Activated CD8-positive, alpha-beta memory T cell treated with anti-CD3 and anti-CD28 coated beads for 4 hours (primary cell): ENCODE measurements around the gene FHOD3.

ENCODE experiments used
- DNase-seq, 2 donors: peaks; one replicate each; pipeline ENCODE4 v3.0.0-alpha.2; 2020; ENCODE audit warnings: low read depth in 2 of 2

Gene FHOD3

DNA sequence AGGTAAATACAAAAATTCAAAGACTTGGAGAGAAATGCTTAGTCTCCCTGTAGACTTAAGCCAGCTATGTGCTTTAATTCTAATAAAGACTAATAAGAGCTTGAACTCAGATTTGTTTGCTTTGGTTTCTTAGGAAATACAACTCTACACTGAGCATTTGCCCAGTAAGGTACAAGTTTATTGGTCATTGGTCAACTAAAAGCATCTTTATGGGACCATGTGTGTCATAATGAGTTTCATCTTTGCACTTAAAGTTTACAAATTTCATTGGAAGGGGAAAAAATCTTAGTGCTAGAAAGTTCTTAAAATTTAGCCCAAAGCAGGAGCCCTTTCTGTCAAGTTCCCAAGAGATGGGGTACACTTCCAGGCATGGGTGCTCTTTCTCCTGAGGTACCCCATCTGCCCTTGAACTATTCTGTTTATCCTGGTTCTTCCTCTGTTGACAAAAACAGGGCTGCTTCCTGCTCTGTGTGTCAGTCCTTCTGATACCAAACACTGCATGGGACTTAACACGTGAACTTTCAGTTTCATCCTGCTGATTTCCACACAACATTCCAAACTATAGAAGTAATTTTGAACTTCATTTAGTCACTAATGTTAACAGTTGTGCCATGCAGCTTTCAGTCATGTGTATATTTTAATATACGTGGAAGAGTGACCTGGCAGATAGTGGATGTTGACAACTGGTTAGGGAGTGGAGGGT is 331.1 kb downstream of the FHOD3 start:
- DNase-seq = no peak

DNA sequence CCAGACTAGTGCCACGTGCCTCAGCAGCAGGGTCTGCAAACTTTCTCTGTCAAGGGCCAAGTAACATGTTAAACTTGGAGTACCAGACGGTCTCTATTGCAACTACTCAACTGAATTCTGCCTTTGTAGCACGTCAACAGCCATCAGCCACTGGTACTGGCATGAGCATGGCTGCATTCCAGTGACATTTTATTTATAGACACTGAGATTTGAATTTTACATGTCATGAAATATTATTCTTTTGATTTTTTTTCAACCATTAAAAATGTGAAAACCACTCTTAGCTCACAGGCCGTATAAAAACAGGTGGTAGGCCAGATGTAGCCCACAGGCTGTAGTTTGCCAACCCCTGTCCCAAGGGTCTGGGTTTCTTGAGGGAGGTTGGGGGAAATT is 331.6 kb downstream of the FHOD3 start:
- DNase-seq = no peak

DNA sequence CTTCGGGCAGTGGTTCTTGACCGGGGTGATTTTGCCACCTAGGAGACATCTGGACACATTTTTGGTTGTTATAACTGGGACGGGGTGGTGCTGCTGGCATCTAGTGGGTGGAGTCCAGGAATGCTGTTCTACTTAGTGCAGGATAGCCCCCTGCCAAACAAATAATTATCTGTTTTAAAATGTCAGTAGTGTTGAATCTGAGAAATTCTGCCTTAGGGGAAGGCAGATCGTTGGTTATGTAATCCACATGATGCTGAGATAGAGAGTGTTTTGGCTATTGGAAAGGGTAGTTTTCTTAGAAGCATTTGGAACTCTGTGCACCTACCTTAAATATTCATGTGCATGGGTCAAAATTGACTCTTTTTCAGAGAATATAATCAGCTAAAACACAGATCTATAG is 332.3 kb downstream of the FHOD3 start:
- no peak for DNase-seq

DNA sequence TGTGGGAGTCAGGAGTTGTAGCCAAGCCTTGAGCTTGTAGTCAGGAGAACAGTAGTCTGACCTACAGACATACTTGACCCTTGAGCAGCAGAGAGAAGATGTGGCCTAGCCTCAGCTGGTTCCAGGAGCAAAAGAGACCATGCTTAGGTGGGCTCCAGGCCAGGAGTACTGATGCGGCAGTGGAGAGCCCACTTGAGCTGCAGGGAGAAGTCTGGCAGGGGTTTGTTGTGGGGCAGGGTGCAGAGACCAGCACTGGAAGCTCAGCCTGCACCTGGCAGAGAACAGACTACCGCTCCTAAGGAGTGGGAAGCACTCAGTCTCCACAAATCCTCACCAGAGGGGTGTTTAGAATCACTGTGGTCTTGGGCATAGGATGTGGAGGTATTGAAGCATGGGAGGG is 333.4 kb downstream of the FHOD3 start:
- no peak for DNase-seq

DNA sequence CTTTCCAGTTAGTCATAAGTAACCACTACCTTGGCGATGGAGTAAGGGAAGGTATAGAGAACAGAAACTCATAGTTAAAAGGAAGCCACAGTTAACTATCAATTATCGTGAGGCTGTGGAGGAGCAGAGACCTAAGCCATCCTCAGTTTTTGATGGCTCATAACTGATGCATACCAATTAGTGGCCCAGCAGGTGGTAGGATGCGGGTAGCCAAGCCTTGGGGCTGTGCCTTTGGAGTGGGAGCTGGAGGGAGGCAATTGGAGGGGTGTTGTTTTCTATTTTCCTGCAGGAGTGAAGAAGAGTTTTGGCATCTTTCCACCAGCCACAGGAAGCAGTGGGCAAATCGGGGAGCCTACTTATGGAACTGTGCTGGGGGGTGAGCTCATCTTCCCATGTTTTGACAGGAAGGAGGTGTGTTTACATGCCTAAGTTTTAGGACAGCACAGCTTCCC is 336.5 kb downstream of the FHOD3 start:
- no peak for DNase-seq

DNA sequence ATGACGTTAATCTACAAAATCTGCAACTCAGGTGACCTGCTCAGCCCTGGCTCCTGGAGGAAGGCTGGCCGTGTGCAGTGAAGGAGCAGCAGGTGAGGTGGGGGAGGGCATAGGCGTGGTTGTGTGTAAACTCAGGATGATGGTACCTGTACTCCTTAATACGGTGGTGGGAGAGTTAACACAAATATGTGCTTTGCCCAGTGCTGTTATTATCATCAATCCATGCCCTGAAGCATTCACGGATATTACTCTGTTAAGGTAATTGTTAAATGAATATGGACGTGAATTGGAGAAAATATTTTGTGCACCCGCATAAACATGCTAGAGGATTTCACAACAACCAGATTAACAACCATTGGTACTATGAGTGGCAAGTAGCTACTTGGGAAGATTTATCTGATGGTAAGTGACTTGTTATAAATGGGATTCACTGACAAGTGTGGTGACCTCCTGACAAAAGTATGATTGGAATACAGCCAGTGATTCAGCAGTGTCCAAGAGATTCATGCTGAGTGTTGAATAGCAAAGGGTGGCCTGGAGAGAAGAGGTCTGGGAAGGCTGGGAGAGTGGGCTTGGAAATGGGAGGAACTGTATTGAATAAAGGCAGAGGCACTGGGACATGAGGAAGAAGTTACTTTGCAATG is 337.2 kb downstream of the FHOD3 start:
- no peak for DNase-seq

DNA sequence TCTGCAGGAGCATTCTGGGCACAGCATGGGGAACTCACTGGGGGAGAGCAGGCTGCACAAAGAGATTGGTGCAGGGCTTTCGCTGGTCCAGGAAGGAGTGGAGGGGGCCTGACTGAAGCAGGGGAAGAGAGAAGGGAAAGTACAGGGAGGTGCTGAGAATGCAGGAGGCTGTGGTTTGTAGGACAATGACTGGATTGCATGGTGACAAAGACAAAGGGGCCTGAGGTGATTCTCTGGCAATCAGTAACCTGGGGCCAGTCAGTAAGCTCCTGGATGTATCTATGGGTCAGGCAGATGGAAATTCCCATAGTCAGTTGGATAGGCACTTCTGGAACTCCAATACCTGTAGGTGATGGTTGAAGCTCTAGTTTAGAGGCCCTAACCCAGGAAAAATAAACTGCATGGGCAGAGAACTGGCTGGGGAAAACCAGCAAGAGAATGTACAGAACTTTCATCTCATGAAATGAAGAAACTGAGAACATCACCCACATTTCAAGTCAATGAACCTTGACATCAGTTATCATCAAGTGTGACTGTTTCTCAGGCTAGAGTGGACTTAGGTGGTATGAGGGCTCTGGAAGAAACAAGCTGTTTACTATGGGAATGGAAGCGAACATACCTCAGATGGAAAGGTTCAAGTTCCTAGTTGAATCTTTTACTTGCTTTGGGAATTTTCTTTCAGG is 338.0 kb downstream of the FHOD3 start:
- no peak for DNase-seq

DNA sequence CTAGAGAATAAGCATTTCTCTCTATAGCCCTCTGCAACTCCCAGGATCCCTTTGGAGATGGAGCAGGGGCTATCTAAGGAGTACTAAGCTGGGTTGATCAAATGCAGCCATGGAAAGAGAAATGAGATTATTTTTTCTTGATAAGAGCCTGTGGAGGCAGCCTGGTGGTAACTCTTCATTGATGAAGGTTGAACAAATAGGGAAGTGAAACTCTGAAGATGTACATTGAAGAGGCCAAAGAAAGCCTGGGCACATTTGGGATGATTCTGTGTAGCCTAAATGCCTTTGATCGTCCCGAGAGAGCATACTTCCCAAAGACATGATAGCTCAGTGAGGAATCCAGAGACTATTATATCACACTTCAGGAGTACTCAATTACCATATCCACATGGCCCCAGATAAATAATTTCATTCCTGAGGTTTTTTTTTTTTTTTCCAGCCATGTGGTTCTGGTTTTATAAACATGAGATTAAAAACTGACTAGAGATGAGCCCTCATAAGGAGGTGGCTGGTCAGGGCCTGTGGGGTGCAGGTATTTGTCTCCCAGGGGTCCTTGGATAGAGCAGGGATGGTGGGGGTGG is 338.8 kb downstream of the FHOD3 start:
- DNase-seq = no peak

DNA sequence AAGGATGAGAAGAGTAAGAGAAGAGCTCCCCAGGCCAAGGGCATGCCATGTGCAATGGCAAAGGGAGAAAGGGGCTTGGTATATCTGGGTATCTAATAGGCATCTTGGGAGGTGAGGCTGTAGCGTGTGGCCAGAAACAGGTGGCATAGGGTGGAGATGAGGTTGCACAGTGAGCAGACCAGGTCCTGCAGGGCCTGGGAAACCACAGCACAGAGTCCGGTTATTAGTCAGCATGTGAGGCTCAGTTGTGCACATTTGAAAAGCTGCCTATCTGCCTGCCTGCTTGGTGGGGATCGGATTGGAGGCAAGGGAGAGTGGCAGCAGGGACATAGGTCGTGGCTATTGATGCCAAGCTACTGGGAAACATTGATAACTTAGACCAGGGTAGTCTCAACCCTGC is 340.7 kb downstream of the FHOD3 start:
- DNase-seq = no peak

DNA sequence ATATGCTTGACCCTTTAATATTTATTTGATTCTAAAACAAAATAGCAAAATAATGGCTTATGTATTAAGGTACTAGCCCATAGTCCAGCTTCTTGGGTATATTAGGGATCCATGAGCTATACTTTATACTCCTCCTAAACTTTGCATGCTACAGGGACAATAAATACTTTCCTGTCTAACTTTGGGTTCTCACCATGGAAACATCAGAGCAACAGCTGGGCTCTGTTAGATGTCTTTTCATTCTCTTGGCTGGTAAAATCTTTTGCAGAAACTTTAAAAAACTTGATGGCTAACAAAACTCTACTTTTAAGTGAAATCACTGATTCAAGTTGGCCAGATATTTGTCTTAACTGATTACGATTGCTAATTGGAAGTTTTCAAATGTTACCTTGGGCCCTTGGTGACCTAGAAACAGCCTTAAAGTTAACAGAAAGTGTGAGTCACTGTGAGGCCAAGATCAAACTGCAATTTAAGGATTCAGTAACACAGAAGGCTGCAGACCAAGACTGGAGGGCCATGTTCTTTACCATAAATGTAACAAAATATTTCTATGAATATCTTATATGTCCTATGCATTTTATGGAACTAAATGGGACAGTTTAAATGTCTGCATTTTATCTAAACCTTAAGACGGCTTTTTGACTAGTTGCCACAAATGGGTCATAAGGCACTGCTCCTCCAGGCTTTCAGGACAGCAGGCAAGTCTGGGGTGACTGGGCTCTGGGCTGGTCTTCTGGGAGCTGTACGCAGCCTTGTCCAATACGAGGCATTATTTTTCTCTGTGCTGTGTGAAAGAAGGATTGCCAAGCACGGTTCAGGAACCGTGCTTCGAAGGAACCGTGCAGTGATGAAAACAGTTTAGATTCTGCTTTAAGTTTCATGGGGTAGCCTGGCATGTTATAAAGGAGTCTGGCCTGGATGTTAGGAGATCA is 342.8 kb downstream of the FHOD3 start:
- DNase-seq = no peak

DNA sequence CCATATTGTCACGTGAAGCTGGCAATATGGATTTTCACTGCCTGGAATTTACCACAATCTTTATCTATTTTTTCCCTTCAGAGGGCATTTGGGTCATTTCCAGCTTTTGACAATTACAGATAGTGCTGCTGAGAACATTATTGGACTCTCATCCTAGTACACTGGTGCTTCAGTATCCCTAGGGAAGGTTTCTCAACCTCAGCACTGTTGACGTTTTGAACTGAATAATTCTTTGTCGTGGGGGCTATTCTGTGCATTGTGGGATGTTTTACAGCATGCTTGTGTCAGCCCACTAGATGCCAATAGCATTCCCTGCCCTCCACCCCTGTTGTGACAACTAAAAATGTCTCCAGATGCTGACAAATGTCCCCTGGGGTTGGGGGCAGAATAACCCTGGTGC is 345.5 kb downstream of the FHOD3 start:
- no peak for DNase-seq

DNA sequence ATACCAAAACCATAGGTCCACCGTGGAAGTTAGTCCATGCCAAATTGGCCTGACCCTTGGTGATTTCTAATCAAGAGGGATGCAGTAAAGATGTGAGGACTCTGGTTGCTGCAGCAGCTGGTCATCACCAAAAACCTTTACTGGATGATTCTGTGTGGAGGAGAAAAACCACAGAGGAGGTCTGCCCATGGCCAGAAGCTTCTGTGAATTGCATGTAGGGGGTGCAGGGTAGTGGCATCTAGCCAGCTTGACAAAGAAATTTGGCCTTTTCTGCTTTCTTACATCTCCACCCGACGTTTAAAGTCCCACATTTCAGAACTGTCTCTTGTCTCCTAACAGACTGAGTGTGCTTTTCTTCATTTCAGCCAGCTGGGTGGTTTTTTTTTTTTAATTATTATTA is 351.3 kb downstream of the FHOD3 start:
- no peak for DNase-seq

DNA sequence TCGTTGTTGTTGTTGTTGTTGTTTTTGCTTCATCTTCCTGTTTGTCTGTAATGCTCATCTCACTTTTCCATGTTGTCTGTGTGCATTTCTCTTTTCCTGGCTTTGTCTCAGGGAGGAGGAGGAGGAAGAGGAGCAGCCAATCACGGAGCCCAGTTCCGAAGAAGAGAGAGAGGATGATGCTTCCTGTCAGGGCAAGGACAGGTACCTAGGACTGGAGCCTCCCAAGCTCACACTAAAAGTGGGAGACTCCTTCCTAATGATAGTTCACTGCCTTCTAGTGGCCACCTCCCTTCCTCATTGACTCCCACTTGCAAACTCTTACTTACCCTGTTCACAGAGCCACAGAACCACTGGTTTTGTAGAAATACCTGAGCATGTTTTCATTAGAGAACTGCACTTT is 351.7 kb downstream of the FHOD3 start:
- no peak for DNase-seq

DNA sequence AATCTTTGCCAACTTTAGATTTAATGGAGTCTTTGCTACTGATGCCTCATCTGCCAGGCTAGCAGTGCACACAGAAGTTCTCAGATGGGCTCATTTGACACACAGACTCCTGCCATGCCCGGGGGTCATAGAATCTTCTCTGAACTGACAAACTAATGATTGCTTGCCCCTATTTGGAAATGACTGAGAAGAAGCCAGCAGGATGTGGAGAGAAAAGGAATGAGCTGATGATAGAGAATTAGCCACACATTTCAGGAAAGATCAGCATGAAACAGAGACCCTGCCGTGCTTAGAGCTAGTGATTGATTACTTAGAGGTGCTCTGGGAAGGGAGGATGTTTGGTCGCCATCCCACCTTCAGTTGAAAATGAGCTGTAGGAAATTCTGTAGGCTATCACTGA is 352.8 kb downstream of the FHOD3 start:
- no peak for DNase-seq

DNA sequence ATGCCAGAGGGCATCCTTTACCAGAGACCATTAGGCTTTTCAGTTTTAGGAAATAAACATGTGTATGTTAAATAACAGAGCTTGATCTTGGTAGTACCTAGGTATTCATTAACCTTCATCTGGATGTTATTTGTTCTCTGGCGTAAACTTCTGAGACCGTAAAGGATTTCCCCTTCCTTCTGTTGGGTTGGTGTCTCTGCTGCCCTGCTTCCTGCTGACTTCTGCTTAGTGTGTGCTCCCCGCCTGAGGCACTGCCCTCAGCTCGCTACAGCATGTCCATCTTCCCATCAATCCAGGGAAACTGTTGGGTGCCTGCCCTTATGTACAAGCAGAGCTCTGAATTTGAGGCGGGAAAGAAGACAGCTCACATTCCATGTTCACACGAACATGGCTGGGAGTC is 353.4 kb downstream of the FHOD3 start:
- no peak for DNase-seq

DNA sequence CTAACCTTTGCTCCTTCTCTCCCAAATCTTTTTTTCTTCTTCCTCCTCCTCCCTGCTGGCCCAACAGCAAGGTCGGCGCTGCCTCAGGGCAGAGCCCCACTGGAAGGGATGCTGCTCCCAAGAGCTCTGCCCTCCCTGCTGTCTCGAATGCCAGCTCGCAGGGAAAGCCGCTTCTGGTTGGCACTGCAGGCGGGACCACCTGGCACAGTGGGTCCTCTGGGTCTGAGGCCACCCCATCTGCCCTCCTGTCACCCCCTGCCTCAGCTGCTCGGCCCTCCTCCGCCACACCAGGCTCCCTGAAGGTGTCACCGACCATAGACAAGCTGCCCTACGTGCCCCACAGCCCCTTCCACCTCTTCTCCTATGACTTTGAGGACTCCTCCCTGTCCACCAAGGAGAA is 355.0 kb downstream of the FHOD3 start:
- no peak for DNase-seq

DNA sequence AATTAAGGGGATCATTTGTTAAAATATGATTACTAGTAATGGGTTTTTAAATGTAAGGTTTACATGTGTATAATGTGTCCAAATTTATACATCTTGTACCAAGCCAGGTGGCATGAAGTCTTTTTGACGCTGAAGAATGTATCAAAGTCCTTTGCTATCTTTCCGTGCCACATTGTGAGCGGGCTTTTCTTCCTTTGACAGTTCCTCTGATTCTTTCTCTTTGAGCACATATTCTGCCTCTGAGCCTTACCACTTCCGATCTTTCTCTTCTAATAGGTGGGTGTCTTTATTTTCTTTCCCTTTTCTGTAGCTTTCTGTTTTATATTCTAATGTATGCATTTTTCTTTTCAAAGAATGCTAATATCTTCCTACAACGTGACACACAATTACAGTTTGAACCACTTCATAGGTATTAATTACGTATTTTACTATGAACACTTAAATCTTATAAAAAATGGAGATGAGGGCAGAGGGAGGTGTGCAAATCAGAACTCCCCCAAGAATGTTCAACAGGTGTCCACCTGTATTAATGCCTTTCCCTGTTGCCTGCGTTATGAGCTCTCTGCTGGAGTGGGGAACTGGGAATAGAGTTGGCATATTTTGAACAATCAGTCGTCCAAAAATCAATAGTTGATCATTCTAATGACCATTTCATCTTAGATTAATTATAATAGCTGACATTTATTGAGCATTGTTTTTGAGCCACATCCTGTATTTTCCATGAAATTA is 355.8 kb downstream of the FHOD3 start:
- no peak for DNase-seq

DNA sequence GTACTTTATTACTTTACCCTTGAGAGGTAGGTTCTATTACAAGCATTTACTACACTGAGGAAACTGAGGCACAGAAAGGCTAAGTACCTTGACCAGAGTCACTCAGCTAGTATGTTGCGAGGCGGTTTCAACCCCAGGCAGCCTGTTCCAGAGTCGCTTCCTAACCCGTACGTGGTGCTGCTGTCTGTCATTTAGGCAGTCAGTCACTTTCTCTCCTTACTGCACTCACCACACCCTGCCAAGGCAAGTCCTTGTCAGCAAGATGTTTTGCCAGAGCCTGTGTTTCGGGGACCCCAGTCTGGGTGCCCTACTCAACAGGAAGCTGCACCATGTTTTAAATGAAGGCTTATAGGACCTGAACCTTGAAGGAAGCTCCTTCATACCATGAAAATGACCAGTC is 356.4 kb downstream of the FHOD3 start:
- DNase-seq = no peak

DNA sequence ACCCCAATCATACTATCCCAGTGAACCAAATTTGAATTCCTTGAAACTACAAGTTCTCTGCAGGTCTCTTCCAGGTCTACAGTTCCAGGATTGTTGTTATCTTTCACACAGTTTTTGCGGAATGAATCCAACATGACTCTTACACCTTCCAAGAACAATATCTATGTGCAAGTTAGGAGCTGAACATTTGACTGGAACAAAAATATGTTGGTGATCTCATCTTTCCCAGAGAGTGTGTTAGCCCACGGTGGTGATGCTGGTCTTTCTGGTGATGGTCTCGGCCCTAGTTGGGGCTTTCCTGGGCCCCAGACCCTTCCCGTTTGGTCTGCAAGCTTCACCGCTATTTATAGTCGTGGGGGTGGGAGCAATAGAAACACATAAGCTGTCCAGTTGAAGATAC is 357.6 kb downstream of the FHOD3 start:
- DNase-seq = no peak

DNA sequence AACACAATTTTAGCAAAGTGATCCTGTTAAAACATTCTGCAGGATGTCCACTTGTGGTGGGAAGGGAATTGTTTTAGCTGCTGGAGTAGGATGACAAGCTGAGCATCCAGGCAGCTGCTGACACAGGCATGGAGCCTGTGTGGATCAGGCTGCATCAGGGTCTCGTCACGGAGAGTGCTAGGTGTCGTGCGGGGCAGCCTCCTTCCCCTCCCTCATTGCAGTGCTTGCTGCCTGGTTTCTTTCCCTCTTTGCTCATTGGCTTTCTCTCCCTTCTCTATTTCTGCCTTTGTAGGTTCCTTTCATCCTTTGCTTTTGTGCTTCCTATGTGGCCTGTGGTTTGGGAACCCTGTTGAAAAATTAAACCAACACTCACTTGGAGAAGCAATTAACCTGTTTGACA is 358.4 kb downstream of the FHOD3 start:
- no peak for DNase-seq

DNA sequence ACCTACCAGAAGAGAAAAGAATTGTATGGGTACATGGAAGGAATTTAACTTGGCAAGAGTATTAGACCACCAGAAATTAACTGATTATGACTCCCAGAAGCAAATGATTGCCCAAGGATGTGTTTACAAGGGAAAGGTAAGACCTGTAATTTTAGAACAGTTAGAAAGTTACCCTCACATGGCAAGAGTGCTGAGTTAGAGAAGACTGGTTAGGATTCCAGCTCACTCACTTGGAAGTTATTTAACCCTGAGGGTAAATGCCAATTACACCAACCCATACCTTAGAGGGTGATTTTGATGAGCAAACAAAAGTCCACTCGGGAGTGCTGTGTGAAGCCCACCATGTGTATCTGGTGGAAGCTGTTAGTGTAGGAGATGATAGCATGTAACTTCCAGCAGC is 361.1 kb downstream of the FHOD3 start:
- DNase-seq = no peak
